Heart left ventricle (tissue), 13 donors: Measurements from ENCODE around the gene MAGI2.

ENCODE experiments used
- CTCF ChIP-seq, 12 donors: fragments of 200-600 bp; sonication (generic) in 4 of 12; IDR thresholded peaks; one replicate each; pipeline versions ENCODE4 v1.5.0 to v1.8.0; 2018 to 2022; ENCODE audit warnings: antibody characterized with exemption in 12 of 12, mild to moderate bottlenecking in 5 of 12
- POLR2A ChIP-seq, 2 donors: fragments of 450-650 bp; IDR thresholded peaks; one replicate each; pipeline ENCODE4 v1.6.1; 2017; ENCODE audit warnings: antibody characterized with exemption in 2 of 2, mild to moderate bottlenecking in 2 of 2, moderate library complexity in 2 of 2
- donor health status: ischemic (EF 13 %, LVEDD 7.1; RV severe dilation, severe dysfunction).
- donor health status: DM: no; HTN: yes; CAD: no.
- donor health status: DM: no; HTN: no; CAD: no.
- donor health status: ischemic (EF 25% LVEDD 6.9; RV normal size, moderate dysfunction).
- donor health status: ischemic (EF 25% LVEDD 5.7; RV mildly dilated, moderate dysfunction).
- donor health status: ischemic (EF 35%, LVEDD 5.7; RV mildly dilated, moderate dysfunction).
- donor health status: nonischemic (EF 11% LVEDD 7.7; RV severe dilation, severe dysfunction).
- donor health status: DM: yes; HTN: yes; CAD: no.
- donor health status: PGD.
- donor health status: ischemic (EF 29% LVEDD 5.4; RV normal size, mild dysfunction).
- donor health status: nonischemic (EF 23%, LVEDD 6.1; RV moderate dilation, normal function).

GRCh38 chr7:77983973-77984372, 1469.5 kb downstream of the MAGI2 start:
- no peak for TF ChIP-seq POLR2A (IDR thresholded peaks at IDR 0.05)
- TF ChIP-seq CTCF (IDR thresholded peaks at IDR 0.05) = no peak
